ENCODE results near the gene GOSR2. TPM values are rescaled to one million over a fixed set of nuclear protein-coding genes. Genes with fewer than 3 reads are reported as not detected.

GOSR2 gene
- 36.5 TPM for total RNA-seq (2021; ENCODE audit: unreplicated experiment)
- polyA plus RNA-seq (2012; ENCODE audit: insufficient read length) = 26.5 TPM
- Bru-seq, nascent RNA = percentile 87 among the genes with signal in this experiment
- BruChase-seq, experiment 1, labeled RNA remaining after a 2-hour chase = percentile 95 among the genes with signal in this experiment
- percentile 93 among the genes with signal in this experiment for BruChase-seq, experiment 2, labeled RNA remaining after a 6-hour chase
- long read RNA-seq, transcript GOSR2-232 (6 exons, 3,964 nt) = major isoform, 26 of 42 reads
- long read RNA-seq, partial matches to known transcripts = 2 of 42 reads
- long read RNA-seq, other reads (novel, unspliced or antisense) = 3 of 42 reads

DNA sequence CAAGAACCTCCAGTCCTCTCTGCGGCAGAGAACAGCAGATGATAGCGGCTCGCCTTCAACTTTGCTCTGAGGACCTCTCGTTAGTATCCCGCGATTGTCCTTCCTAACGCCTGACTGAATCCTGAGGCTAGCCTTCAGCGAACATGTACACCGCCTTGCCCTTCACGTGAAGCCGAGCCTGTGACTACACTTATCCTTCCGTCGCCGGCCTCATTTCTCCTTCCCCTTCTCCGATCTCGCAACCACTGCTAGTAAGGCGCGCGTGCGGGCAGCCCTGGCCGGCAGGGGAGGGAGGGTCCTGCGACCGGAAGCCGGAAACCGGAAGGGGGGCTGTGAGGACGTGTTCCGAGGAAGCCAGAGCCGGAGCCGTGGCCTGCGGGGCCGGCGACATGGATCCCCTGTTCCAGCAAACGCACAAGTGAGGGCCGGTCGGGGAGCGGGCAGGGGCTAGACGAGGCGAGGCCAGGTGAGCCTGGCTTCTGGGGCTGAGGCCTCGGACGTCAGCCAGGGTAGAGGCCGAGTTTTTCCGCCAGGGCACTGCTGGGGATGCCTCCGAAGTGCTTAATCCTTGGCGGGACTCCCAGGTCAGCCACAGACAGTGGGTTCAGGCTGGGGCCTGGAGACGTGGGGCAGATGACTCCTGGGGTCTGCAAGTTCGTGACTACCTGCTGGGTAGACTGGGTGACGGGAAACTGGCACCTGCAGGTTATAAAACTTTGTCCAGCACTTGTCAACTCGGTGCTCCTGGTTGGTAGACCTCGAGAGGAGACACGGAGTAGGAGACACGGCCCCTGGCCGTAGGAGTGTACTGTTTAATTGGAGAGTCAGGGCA lies at the start of gene GOSR2:
Gene GOSR2, plus strand, starts transcription at position 357 of the 832 bp plus-strand sequence. Its CDS starts 33 bp downstream, at position 390.
- intact Hi-C loops (cut with micrococcal nuclease; ENCODE audit: unreplicated experiment) (loop anchor here (10.0 kb wide), 1 partner anchor 78 kb away; no protein-coding TSS in a partner anchor), in situ Hi-C loops (cut with HindIII; ENCODE audit: low pct_unique_long_range_greater_than_20kb, low sequenced_read_pairs) (no loop called here)
- TF ChIP-seq, protein P1, sequence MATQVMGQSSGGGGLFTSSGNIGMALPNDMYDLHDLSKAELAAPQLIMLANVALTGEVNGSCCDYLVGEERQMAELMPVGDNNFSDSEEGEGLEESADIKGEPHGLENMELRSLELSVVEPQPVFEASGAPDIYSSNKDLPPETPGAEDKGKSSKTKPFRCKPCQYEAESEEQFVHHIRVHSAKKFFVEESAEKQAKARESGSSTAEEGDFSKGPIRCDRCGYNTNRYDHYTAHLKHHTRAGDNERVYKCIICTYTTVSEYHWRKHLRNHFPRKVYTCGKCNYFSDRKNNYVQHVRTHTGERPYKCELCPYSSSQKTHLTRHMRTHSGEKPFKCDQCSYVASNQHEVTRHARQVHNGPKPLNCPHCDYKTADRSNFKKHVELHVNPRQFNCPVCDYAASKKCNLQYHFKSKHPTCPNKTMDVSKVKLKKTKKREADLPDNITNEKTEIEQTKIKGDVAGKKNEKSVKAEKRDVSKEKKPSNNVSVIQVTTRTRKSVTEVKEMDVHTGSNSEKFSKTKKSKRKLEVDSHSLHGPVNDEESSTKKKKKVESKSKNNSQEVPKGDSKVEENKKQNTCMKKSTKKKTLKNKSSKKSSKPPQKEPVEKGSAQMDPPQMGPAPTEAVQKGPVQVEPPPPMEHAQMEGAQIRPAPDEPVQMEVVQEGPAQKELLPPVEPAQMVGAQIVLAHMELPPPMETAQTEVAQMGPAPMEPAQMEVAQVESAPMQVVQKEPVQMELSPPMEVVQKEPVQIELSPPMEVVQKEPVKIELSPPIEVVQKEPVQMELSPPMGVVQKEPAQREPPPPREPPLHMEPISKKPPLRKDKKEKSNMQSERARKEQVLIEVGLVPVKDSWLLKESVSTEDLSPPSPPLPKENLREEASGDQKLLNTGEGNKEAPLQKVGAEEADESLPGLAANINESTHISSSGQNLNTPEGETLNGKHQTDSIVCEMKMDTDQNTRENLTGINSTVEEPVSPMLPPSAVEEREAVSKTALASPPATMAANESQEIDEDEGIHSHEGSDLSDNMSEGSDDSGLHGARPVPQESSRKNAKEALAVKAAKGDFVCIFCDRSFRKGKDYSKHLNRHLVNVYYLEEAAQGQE (IDR thresholded peaks at IDR 0.05; ENCODE audit: insufficient read depth in 1 of 2, low read depth in 2 of 2, low read length in 1 of 2) = no peak
- peak; percentile 86 for TF ChIP-seq SIN3A (IDR thresholded peaks at IDR 0.05; ENCODE audit: borderline replicate concordance, insufficient read depth, low read depth, low read length)
- peak; percentile 95 for TF ChIP-seq TCF7L2 (IDR thresholded peaks at IDR 0.05; ENCODE audit: low read depth, low read length)
- peak; percentile 88 for TF ChIP-seq POLR2AphosphoS5 (IDR thresholded peaks at IDR 0.05; ENCODE audit: low read depth, low read length)
- peak; percentile 77 for DNase-seq (ENCODE audit: low read depth, low spot score)
- no TSS peak for BruUV-seq (replicated peaks)
- H3K9me3 ChIP-seq (ENCODE audit: control insufficient read depth, insufficient read depth, low read depth, low read length) = no peaks in the 10 kb centered on the region
- H3K4me1 ChIP-seq (ENCODE audit: control insufficient read depth, insufficient read depth, low read length) = peaks cover 5% of the 10 kb centered on the region; the same call in 1 of the 2 replicates
- peaks cover 14% of the 10 kb centered on the region; the same call in 1 of the 2 replicates for H3K36me3 ChIP-seq (ENCODE audit: control insufficient read depth, insufficient read depth, low read length)
- peak within 1 kb of the TSS; percentile 86 to 99 for H3K4me3 ChIP-seq (ENCODE audit: low read depth in 2 of 2, low read length in 2 of 2)
- ATAC-seq = peak; percentile 99
- ChIA-PET POLR2A (no interaction called here), CTCF (no interaction called here)
- H3K27me3 ChIP-seq (ENCODE audit: control insufficient read depth, insufficient read depth, low read length) = no peaks in the 10 kb centered on the region
- peak within 1 kb of the TSS; percentile 87 for H3K27ac ChIP-seq (ENCODE audit: low read length)

DNA sequence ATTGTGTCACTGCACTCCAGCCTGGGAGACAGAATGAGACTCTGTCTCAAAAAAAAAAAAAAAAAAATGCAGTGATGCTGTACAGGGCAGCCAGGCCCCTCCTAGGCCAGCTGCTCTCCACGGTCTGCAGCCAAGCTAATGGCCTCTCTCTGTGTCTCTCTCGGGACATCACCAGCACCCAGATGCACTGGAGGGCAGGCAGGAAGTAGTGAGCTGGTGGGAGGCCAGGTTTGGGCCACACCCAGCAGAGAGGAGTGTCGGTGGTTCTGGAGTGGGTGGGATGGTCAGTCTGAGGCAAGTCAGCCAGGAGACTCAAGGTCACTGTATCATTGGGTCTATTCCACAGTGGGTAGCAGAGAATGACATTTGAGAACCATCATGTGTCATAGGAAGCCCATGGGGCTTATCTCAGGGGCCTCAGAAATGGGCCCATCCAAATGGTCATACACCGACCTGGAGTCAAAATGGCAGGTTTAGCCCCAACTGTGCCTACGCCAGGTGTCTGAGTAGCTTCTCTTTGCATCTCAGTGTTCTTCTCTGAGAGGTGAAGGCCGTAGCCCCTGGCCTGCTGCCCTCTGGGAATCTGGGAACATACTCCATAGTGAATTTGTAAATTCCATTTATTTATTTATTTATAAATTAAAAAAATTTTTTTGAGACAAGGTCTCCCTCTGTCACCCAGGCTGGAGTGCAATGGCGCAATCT lies 48.9 kb upstream of the GOSR2 start:
- TF ChIP-seq POLR2AphosphoS5 (IDR thresholded peaks at IDR 0.05; ENCODE audit: low read depth, low read length) (no peak), TCF7L2 (IDR thresholded peaks at IDR 0.05; ENCODE audit: low read depth, low read length) (no peak), SIN3A (IDR thresholded peaks at IDR 0.05; ENCODE audit: borderline replicate concordance, insufficient read depth, low read depth, low read length) (no peak), CTCF (IDR thresholded peaks at IDR 0.05) (no peak)
- TF ChIP-seq, protein P1 (IDR thresholded peaks at IDR 0.05; ENCODE audit: insufficient read depth in 1 of 2, low read depth in 2 of 2, low read length in 1 of 2) = no peak
- CTCF ChIA-PET = no interaction called here
- no peak for DNase-seq (ENCODE audit: low read depth, low spot score)
- Histone ChIP-seq H3K27me3 (ENCODE audit: control insufficient read depth, insufficient read depth, low read length) (no peaks in the 10 kb centered on the region), H3K36me3 (ENCODE audit: control insufficient read depth, insufficient read depth, low read length) (no peaks in the 10 kb centered on the region), H3K4me1 (ENCODE audit: control insufficient read depth, insufficient read depth, low read length) (no peaks in the 10 kb centered on the region), H3K9me3 (ENCODE audit: control insufficient read depth, insufficient read depth, low read depth, low read length) (no peaks in the 10 kb centered on the region), H3K4me3 (ENCODE audit: low read depth in 2 of 2, low read length in 2 of 2) (no peak overlapping the region), H3K27ac (ENCODE audit: low read length) (no peak overlapping the region)
- intact Hi-C loops (cut with micrococcal nuclease; ENCODE audit: unreplicated experiment) = no loop called here
- ATAC-seq = no peak
- POLR2A ChIA-PET = no interaction called here
- in situ Hi-C loops (cut with HindIII; ENCODE audit: low pct_unique_long_range_greater_than_20kb, low sequenced_read_pairs) = no loop called here
- no TSS peak for BruUV-seq (replicated peaks)

All from Panc1 (cell line).